GM11168 (cell line): ENCODE data around the gene CAMK2D.

Source experiments
- in situ Hi-C: fragments of 300-500 bp; cut with MboI; formaldehyde crosslinking; loops from one replicate; pipeline ENCODE4 v1.12.0; 2022; ENCODE audit warnings: low sequenced_read_pairs; ENCODE audit not compliant: unreplicated experiment

Gene CAMK2D

GRCh38 chr4:113646442-113646822 is 115.1 kb downstream of the CAMK2D start:
- in situ Hi-C loops, result no loop called here

GRCh38 chr4:113645771-113646441 is 115.6 kb downstream of the CAMK2D start:
- in situ Hi-C loops, result no loop called here

DNA sequence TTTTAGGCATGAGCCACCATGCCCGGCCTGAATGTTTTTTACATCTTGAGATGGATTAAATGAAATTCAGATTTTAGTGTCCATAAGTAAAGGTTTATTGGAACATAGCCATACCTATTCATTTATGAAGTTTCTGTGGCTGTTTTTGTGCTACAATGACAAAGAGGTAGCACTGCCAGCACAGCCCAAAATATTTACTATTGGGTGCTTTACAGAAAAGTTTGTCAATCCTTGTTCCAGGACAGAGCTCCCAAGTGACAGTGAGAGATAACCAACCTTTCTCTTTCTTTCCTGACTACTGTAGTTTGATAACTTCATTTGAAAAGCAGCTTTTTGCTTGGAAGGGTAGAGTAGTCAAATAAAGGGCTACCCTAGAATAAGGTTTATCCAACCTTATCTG is 116.2 kb downstream of the CAMK2D start:
- in situ Hi-C loops, result no loop called here

DNA sequence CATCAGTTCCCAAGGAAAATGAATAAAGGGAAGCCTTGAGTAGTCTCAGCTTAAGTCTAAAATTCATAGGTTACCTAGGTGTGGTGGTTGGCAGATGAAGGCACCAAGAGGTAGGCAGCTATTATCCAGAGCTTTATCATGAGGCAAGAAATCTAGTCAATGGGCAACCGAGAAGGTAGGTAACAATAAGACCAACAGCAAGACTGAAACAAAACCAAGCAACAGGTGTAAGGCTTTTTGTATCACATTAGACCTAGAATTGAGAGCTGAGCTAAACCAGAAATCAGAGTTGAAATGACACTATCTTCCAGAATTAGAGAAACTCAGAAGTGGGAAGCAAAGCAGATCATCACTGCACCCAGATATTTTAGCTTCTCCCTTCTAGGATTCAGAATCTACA is 117.1 kb downstream of the CAMK2D start:
- in situ Hi-C loops, result no loop called here

GRCh38 chr4:113643505-113643904 is 118.0 kb downstream of the CAMK2D start:
- in situ Hi-C loops, result no loop called here

DNA sequence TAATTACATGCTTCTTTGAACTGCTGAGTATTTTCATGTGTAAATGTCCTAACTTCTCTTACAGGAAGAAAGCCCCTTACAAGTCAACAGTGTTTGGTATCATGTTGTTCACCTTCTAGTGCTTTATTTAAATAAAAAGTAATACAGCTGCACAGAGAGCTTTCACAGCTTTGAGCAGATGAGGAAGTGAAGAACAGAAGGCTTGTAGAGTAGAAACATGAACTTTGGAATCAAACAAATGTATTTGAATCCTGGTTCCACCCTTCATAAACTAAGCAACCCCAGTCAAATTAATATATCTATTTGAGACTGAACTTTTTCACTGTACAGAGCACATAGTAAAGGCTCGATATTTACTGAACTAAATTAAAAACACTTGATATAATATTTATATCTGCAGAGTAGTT is 120.5 kb downstream of the CAMK2D start:
- in situ Hi-C loops, result no loop called here

DNA sequence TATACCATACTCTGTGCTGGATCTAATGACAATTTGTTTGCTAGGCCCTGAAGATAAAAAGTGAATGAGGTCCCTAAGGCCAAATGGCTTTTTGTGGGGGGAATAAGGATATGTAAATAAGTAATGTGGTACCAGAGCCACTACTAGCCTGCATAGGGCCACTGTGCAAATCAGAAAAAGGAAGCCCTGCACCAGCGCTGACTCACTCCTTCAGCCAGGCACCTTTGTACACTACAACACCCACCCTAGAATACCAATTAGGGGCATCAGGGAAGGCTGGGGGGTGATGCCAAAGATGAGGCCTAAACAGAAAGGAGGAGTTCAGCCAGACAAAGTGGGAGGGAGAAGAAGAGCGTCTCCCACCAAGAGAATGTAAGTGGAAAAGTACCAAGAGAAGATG is 122.2 kb downstream of the CAMK2D start:
- in situ Hi-C loops, result loop anchor here (10.0 kb wide), 1 partner anchor 85 kb away; no protein-coding TSS in a partner anchor

- in situ Hi-C loops, result loop anchor here (10.0 kb wide), 1 partner anchor 84 kb away; no protein-coding TSS in a partner anchor
Observed at GRCh38 chr4:113638562-113638832, 123.0 kb downstream of the CAMK2D start.

DNA sequence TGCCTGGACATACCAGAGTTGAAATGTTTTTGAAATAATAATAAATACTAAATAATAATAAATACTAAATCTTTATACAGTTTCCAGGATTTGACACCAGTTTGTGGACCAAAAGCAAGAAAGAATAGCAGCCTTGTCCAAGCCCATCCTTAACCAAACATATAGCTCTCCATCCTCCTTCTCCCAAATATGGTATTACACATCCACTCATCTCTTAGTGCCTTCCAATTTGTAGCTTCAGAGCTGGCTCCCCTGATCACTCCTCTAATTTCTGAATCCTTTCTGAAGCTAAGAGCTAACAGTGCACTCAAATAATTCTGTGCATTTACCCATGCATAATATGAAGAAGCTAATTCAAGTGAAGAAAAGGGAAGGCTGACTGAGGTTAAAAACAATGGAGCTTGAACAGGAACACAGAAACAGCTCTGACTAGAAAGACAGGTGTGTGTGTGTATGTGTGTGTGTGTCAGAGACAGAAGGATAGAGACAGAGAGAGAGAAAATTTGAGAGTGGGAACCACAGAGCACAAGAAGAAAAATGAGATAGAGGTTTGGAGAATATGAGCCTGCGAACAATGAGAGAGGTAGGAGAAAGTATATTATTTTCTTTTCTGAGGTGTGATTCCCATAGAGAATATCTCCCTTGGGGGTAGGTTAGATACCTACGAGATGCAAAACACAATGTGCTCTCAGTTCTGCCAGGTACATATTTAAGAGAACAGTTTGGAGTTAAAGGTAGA is 123.5 kb downstream of the CAMK2D start:
- in situ Hi-C loops, result loop anchor here (10.0 kb wide), 1 partner anchor 83 kb away; no protein-coding TSS in a partner anchor

DNA sequence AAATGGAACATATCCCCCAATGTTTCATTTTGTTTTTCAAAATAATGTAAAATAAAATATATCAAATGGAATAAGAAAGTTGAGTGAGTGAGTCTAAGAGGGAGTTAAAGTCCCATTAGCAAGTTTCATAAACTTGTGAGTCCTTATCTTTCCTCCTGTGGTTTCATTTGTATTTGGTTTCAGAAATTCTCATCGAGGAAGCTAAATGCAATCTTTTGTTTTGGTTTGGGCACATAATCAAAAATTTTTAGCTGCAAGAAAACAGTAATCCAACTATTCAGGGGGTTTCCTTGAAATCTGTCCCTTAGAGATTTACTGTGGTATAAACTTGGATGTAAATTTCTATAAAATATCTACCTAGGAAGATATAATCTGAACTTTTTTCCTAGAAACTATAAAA is 124.2 kb downstream of the CAMK2D start:
- in situ Hi-C loops, result loop anchor here (10.0 kb wide), 1 partner anchor 83 kb away; no protein-coding TSS in a partner anchor

DNA sequence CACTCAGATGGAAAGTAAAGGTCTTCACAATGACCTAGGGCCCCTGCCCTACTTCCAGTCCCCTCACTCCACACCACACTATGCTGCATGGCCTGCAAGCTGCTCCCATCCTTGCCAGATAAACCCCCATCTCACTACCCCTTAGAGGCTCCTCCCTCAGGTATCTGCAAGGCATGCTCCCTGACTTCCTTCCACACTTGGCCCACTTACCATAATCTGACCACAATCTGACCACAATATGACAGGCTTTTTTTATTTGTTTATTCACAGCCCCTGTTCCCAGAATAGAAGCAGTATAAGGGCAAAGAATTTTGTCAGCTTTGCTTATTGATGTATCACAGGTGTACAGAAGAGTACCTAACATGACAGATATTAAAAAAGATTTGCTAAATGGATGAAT is 124.7 kb downstream of the CAMK2D start:
- in situ Hi-C loops, result loop anchor here (10.0 kb wide), 1 partner anchor 82 kb away; no protein-coding TSS in a partner anchor

- in situ Hi-C loops, result loop anchor here (10.0 kb wide), 1 partner anchor 82 kb away; no protein-coding TSS in a partner anchor
Observed at GRCh38 chr4:113636438-113636818, 125.1 kb downstream of the CAMK2D start.

GRCh38 chr4:113635739-113636437 is 125.7 kb downstream of the CAMK2D start:
- in situ Hi-C loops, result loop anchor here (10.0 kb wide), 1 partner anchor 81 kb away; no protein-coding TSS in a partner anchor

- in situ Hi-C loops, result loop anchor here (10.0 kb wide), 1 partner anchor 80 kb away; no protein-coding TSS in a partner anchor
Observed at GRCh38 chr4:113634081-113634969, 127.2 kb downstream of the CAMK2D start.

DNA sequence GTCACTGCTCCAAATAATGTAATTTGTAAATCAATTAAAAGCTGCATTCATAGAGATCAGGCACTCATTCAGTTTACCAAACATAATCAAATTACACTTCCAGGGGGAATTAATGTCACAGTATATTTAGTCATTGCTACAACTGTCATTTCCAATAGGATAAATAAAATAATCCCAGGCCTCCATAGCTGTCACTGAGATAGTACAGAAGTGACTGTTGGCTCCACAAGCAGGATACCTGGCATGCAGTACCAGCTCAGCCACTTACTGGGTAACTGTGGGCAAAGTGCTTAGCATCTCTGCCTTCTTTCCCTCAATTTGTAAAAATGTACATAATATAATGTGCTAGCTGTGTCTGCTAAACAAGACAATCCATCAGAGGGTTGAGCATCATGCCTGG is 128.1 kb downstream of the CAMK2D start:
- in situ Hi-C loops, result loop anchor here (10.0 kb wide), 1 partner anchor 79 kb away; no protein-coding TSS in a partner anchor

DNA sequence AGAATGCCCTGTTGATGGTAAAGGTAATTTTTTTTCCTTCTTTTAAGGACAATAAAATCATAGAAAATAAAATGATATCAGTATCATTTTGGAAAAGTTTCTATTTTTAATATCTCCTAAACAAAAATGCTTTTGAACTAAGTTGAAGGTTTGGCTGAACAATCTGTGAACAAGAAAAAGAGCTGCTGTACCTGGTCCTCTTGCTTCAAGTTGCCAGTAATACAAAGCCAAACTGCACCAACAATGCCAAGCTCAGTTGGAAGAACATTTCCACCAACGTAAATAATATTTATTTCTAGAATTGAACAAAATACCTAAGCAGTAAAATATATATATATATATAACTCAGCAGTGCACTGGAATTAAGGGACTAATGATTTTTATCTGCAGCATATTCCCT is 132.8 kb downstream of the CAMK2D start:
- in situ Hi-C loops, result no loop called here

GRCh38 chr4:113627321-113627720 is 134.2 kb downstream of the CAMK2D start:
- in situ Hi-C loops, result no loop called here

DNA sequence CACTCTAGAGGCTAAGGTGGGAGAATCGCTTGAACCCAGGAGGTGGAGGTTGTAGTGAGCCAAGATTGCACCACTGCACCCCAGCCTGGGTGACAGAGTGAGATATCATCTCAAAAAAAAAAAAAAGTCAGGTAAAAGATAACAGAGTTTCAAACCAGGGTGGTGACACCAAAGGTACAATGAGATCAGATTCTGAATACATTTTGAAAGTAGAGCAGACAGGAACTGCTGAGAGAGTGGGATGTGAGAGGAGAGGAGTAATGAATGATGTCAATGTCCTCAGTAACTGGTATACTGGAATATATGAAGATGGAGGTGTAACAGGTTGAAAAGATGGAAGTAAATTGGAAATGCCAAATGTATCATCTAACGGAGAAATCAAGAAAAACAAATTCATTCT is 135.6 kb downstream of the CAMK2D start:
- in situ Hi-C loops, result no loop called here

DNA sequence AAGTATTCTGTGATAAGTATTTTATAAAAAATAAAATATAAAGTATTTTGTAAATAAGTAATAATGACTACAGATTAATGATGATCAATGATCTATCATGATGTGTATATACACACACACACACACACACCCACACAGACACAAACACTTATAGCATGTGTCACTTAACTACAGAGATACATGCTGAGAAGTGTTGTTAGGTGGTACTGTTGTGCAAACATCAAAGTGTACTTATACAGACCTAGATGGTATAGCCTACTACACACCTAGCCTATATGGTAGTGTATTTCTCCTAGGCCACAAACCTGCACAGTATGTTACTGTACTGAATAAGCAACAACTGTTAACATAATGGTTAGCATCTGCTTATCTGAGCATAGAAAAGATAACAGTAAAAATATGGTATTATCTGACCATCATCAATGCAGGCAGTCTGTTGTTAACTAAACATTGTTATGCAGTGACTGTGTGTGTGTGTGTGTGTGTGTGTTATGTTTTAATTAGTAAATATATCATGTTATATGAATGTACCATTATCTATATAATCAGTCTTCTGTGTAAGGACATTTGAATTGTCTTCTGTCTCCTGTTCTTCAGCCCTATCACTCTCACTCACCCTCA is 138.2 kb downstream of the CAMK2D start:
- in situ Hi-C loops, result no loop called here

GRCh38 chr4:113621633-113622032 is 139.9 kb downstream of the CAMK2D start:
- in situ Hi-C loops, result no loop called here
